Uterus (tissue), 4 donors: ENCODE results near the gene EBLN1. TPM values are rescaled to one million over a fixed set of nuclear protein-coding genes. Genes with fewer than 3 reads are reported as not detected.

Experiments used
- DNase-seq, 2 donors: peaks; one replicate each; pipeline ENCODE4 v3.0.0-alpha.2; 2019 to 2020
- H3K27ac ChIP-seq, 2 donors: fragments of 200-600 bp; sonication (generic); 1 replicate in 1 of 2; 2 replicates in 1 of 2; pipeline ENCODE4 v1.5.1; 2016 to 2018
- H3K27me3 ChIP-seq, 2 donors: fragments of 200-600 bp; sonication (generic); one replicate each; pipeline ENCODE4 v1.5.1; 2018 to 2019; ENCODE audit warnings: control low read depth in 1 of 2
- H3K36me3 ChIP-seq, 2 donors: fragments of 200-600 bp; sonication (generic); one replicate each; pipeline ENCODE4 v1.5.1; 2019; ENCODE audit warnings: control low read depth in 1 of 2
- H3K4me1 ChIP-seq, 2 donors: fragments of 200-600 bp; sonication (generic); one replicate each; pipeline ENCODE4 v1.5.1; 2018 to 2019; ENCODE audit warnings: control low read depth in 1 of 2
- H3K4me3 ChIP-seq, 2 donors: fragments of 200-600 bp; sonication (generic); 1 replicate in 1 of 2; 2 replicates in 1 of 2; pipeline ENCODE4 v1.5.1; 2018 to 2019; ENCODE audit warnings: mild to moderate bottlenecking in 1 of 2
- H3K9me3 ChIP-seq, 2 donors: fragments of 200-600 bp; sonication (generic); one replicate each; pipeline ENCODE4 v1.5.1; 2019; ENCODE audit warnings: control low read depth in 1 of 2
- POLR2A ChIP-seq, 2 donors: fragments of 450-650 bp; IDR thresholded peaks; one replicate each; pipeline ENCODE4 v1.6.1; 2016; ENCODE audit warnings: antibody characterized with exemption in 2 of 2, mild to moderate bottlenecking in 1 of 2, moderate library complexity in 1 of 2
- intact Hi-C: fragments of 100-400 bp; cut with DNase I; formaldehyde crosslinking; loops from one replicate; pipeline ENCODE4 v1.15.1; 2023; ENCODE audit warnings: low total_unique reads
- total RNA-seq, 4 donors: library from RNA; depleted of rRNA in 3 of 4; stranded (reverse); fragments of >200 nt in 3 of 4; gene quantifications; one replicate each; pipeline versions ENCODE4 v1.1.0 to v1.2.4, GENCODE V29; 2014 to 2023
- TF ChIP-seq, protein P1 (sequence below), 4 experiments: fragments of 200-600 bp in 2 of 4; fragments of 450-650 bp in 2 of 4; sonication (generic) in 2 of 4; IDR thresholded peaks; one replicate each; pipeline ENCODE4 v1.5.1; 2016 to 2019; ENCODE audit warnings: antibody characterized with exemption in 4 of 4, mild to moderate bottlenecking in 2 of 4, moderate library complexity in 1 of 4
- donor health status: DM: yes; HTN: yes; CAD: no.

The EBLN1 gene
- total RNA-seq, 4 donors from 2014 or later: 0.21 TPM; not detected in 3

DNA sequence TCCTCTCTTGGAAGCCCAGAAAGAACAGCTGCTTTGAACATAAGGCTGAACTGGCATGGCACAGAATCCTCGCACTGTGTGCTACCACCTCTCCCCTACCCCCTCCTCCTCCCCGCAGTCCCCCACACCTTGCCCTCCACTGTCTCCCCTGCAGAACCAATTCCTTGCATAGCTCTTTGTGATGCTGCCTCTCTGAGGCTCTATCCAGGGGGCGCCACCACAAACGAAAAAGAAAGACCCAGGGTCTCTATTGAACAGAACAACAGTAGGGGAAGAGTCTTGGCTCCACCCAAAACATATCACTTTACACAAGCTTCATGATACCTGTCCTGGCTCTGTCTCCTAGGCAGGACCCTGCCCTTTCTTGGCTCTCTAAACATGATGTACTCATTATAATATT, 26.2 kb upstream of the EBLN1 start:
- no peak for DNase-seq
- Histone ChIP-seq H3K27ac (no peak overlapping the region), H3K27me3 (peaks cover 0 to 1% of the 10 kb centered on the region in 2 donors), H3K9me3 (no peaks in the 10 kb centered on the region), H3K4me1 (no peaks in the 10 kb centered on the region), H3K4me3 (no peak overlapping the region), H3K36me3 (no peaks in the 10 kb centered on the region)
- intact Hi-C loops: no loop called here
- no peak for TF ChIP-seq POLR2A (IDR thresholded peaks at IDR 0.05)

DNA sequence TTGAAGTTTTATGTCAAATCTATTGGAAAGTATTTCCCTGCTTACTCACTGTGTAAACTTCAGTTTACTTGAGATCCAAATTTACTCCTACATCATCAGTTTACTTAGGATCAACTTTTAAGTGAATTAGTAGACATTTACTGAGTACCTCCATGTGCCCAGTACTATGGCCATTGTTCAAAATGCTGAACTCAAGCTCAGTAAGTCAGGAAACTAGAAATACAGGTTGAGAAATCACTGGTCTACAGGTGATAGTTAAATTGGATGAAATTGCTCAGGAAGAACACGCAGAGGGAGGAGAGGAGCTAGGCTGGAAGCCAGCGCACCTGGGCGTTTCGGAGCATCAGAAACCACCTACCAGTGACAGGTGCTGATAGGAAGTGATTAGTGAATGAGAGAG, 25.5 kb upstream of the EBLN1 start:
- H3K4me3 ChIP-seq: no peak overlapping the region
- TF ChIP-seq POLR2A (IDR thresholded peaks at IDR 0.05): no peak
- TF ChIP-seq, protein P1, sequence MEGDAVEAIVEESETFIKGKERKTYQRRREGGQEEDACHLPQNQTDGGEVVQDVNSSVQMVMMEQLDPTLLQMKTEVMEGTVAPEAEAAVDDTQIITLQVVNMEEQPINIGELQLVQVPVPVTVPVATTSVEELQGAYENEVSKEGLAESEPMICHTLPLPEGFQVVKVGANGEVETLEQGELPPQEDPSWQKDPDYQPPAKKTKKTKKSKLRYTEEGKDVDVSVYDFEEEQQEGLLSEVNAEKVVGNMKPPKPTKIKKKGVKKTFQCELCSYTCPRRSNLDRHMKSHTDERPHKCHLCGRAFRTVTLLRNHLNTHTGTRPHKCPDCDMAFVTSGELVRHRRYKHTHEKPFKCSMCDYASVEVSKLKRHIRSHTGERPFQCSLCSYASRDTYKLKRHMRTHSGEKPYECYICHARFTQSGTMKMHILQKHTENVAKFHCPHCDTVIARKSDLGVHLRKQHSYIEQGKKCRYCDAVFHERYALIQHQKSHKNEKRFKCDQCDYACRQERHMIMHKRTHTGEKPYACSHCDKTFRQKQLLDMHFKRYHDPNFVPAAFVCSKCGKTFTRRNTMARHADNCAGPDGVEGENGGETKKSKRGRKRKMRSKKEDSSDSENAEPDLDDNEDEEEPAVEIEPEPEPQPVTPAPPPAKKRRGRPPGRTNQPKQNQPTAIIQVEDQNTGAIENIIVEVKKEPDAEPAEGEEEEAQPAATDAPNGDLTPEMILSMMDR (IDR thresholded peaks at IDR 0.05): no peak
- H3K27me3 ChIP-seq: peaks cover 0 to 7% of the 10 kb centered on the region in 2 donors
- intact Hi-C loops: no loop called here
- no peaks in the 10 kb centered on the region for H3K4me1 ChIP-seq
- no peak overlapping the region for H3K27ac ChIP-seq
- H3K36me3 ChIP-seq: no peaks in the 10 kb centered on the region
- no peak for DNase-seq
- H3K9me3 ChIP-seq: no peaks in the 10 kb centered on the region

DNA sequence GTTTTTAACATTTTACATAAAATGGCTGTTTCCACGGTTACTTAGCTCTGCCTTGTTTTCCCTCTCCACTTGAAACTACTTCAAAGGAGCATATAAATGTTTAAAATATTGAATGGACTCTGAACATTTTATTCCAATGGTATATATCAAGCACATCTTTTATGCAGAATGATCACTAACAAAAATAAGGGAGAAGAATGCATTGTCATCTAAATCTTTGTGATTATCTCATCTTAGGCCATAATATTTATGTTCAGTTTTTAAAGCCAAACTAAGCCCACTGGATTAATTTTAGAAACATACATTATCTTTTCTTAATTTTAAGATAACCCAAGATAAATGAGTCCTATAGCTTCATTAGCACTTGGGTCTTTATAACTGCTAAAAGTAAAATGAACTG, 13.4 kb upstream of the EBLN1 start:
- Histone ChIP-seq H3K9me3 (no peaks in the 10 kb centered on the region), H3K27me3 (peaks cover 0 to 7% of the 10 kb centered on the region in 2 donors), H3K4me1 (no peaks in the 10 kb centered on the region), H3K27ac (no peak overlapping the region), H3K36me3 (no peaks in the 10 kb centered on the region), H3K4me3 (no peak overlapping the region)
- intact Hi-C loops: no loop called here
- no peak for DNase-seq
- TF ChIP-seq POLR2A (IDR thresholded peaks at IDR 0.05): no peak
- TF ChIP-seq, protein P1 (IDR thresholded peaks at IDR 0.05): no peak

DNA sequence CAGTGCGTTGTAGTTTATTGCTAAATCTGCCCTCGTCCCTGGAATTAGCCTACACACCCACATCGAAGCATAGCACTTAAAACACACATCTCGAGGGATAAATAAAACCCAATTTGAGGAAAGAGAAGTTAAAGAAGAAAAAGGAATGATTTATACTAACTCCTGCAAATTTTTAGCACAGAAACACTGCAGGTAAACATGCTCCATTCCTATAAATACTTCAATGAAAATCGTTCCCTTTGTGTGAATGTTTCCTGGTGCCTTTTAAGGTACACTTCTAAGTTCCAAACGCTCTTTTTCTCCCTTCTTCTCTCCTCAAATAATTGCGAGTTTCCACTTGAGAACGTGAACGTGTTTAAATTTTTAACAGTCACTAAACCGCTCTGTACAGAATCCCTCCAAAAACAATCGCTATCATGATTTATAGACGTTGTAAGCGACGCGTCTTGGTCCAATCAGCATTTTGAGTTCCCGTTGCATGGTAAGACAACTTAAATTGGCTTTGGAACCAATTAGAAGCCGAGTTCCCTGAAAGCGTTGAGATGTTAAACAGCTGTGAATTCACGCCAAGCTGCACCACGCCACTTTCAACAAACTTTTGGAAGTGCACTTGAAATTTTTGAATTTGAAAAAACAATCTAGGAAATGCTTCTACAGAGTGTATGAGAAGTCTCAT, 12.5 kb upstream of the EBLN1 start:
- DNase-seq: no peak
- TF ChIP-seq, protein P1 (IDR thresholded peaks at IDR 0.05): no peak
- TF ChIP-seq POLR2A (IDR thresholded peaks at IDR 0.05): peak in 1 of 2 donors; percentile 17
- H3K27me3 ChIP-seq: no peaks in the 10 kb centered on the region
- peak overlapping the region; percentile 96 to 98 for H3K27ac ChIP-seq
- no peaks in the 10 kb centered on the region for H3K36me3 ChIP-seq
- H3K4me1 ChIP-seq: no peaks in the 10 kb centered on the region
- H3K9me3 ChIP-seq: no peaks in the 10 kb centered on the region
- peak overlapping the region; percentile 51 to 71 for H3K4me3 ChIP-seq
- intact Hi-C loops: no loop called here

DNA sequence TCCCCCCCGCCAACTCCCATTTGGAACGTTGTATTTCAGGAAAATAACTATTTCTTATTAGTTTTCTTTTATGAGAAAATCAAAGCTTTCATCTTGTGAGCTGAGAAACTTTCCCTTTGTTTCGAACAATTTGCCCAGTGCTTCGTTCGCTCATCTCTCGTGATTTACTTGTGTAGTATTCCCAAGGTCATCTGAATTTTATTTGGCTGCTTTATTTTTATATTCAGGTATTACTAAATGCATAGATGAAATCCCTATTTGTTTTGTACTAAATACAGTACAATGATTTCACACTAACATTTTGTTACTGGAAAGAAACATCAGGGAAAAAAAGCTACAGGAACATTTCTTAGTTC, 12.0 kb upstream of the EBLN1 start:
- no peaks in the 10 kb centered on the region for H3K9me3 ChIP-seq
- DNase-seq: no peak
- TF ChIP-seq POLR2A (IDR thresholded peaks at IDR 0.05): no peak
- TF ChIP-seq, protein P1 (IDR thresholded peaks at IDR 0.05): no peak
- H3K4me3 ChIP-seq: peak overlapping the region; percentile 51 to 71
- intact Hi-C loops: loop anchor here (5.0 kb wide), 1 partner anchor 208 kb away; no protein-coding TSS in a partner anchor
- H3K4me1 ChIP-seq: no peaks in the 10 kb centered on the region
- no peaks in the 10 kb centered on the region for H3K36me3 ChIP-seq
- peak overlapping the region; percentile 96 to 98 for H3K27ac ChIP-seq
- no peaks in the 10 kb centered on the region for H3K27me3 ChIP-seq
